ENCODE data around the gene POLR2H. TPM values are rescaled to one million over a fixed set of nuclear protein-coding genes. Genes with fewer than 3 reads are reported as not detected.

The POLR2H gene
- total RNA-seq, 1 experiment from 2014 or later = 133 TPM

DNA sequence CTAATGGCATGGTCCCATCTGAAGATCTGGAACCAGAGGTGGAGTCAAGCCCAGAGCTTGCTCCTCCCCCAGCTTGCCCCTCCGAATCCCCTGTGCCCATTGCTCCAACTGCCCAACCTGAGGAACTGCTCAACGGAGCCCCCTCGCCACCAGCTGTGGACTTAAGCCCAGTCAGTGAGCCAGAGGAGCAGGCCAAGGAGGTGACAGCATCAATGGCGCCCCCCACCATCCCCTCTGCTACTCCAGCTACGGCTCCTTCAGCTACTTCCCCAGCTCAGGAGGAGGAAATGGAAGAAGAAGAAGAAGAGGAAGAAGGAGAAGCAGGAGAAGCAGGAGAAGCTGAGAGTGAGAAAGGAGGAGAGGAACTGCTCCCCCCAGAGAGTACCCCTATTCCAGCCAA is 39.8 kb upstream of the POLR2H start:
- Mint-ChIP-seq H3K4me3 (no peak overlapping the region), H3K4me1 (peaks cover 14% of the 10 kb centered on the region), H3K36me3 (peaks cover 80% of the 10 kb centered on the region), H3K27me3 (ENCODE audit: low read depth) (no peaks in the 10 kb centered on the region), H3K27ac (no peak overlapping the region), H3K9me3 (no peaks in the 10 kb centered on the region)
- ATAC-seq (no peak), DNase-seq (ENCODE audit: low spot score) (no peak)
- TF ChIP-seq TCF7 (CRISPR knock-in tag; IDR thresholded peaks at IDR 0.05; ENCODE audit: low read depth) (no peak), ZNF416 (CRISPR knock-in tag; IDR thresholded peaks at IDR 0.05) (no peak), ZBTB21 (CRISPR knock-in tag; IDR thresholded peaks at IDR 0.05; ENCODE audit: borderline replicate concordance) (no peak), TP53 (CRISPR knock-in tag; IDR thresholded peaks at IDR 0.05) (no peak), ZNF232 (CRISPR knock-in tag; IDR thresholded peaks at IDR 0.05) (no peak), ATF1 (CRISPR knock-in tag; IDR thresholded peaks at IDR 0.05) (no peak), OVOL2 (CRISPR knock-in tag; IDR thresholded peaks at IDR 0.05; ENCODE audit: borderline replicate concordance) (no peak), ZNF263 (CRISPR knock-in tag; IDR thresholded peaks at IDR 0.05; ENCODE audit: low read depth) (no peak), GRHL2 (CRISPR knock-in tag; IDR thresholded peaks at IDR 0.05; ENCODE audit: insufficient replicate concordance, severe bottlenecking) (no peak), CREB1 (CRISPR knock-in tag; IDR thresholded peaks at IDR 0.05) (no peak), JUN (CRISPR knock-in tag; IDR thresholded peaks at IDR 0.05) (no peak)
- TF ChIP-seq, protein P1, sequence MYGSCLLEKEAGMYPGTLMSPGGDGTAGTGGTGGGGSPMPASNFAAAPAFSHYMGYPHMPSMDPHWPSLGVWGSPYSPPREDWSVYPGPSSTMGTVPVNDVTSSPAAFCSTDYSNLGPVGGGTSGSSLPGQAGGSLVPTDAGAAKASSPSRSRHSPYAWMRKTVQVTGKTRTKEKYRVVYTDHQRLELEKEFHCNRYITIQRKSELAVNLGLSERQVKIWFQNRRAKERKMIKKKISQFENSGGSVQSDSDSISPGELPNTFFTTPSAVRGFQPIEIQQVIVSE (CRISPR knock-in tag; IDR thresholded peaks at IDR 0.05; ENCODE audit: borderline replicate concordance) = no peak
- TF ChIP-seq, protein P2, sequence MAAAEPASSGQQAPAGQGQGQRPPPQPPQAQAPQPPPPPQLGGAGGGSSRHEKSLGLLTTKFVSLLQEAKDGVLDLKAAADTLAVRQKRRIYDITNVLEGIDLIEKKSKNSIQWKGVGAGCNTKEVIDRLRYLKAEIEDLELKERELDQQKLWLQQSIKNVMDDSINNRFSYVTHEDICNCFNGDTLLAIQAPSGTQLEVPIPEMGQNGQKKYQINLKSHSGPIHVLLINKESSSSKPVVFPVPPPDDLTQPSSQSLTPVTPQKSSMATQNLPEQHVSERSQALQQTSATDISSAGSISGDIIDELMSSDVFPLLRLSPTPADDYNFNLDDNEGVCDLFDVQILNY (CRISPR knock-in tag; IDR thresholded peaks at IDR 0.05) = no peak
- TF ChIP-seq, protein P3, sequence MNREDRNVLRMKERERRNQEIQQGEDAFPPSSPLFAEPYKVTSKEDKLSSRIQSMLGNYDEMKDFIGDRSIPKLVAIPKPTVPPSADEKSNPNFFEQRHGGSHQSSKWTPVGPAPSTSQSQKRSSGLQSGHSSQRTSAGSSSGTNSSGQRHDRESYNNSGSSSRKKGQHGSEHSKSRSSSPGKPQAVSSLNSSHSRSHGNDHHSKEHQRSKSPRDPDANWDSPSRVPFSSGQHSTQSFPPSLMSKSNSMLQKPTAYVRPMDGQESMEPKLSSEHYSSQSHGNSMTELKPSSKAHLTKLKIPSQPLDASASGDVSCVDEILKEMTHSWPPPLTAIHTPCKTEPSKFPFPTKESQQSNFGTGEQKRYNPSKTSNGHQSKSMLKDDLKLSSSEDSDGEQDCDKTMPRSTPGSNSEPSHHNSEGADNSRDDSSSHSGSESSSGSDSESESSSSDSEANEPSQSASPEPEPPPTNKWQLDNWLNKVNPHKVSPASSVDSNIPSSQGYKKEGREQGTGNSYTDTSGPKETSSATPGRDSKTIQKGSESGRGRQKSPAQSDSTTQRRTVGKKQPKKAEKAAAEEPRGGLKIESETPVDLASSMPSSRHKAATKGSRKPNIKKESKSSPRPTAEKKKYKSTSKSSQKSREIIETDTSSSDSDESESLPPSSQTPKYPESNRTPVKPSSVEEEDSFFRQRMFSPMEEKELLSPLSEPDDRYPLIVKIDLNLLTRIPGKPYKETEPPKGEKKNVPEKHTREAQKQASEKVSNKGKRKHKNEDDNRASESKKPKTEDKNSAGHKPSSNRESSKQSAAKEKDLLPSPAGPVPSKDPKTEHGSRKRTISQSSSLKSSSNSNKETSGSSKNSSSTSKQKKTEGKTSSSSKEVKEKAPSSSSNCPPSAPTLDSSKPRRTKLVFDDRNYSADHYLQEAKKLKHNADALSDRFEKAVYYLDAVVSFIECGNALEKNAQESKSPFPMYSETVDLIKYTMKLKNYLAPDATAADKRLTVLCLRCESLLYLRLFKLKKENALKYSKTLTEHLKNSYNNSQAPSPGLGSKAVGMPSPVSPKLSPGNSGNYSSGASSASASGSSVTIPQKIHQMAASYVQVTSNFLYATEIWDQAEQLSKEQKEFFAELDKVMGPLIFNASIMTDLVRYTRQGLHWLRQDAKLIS (CRISPR knock-in tag; IDR thresholded peaks at IDR 0.05; ENCODE audit: borderline replicate concordance) = no peak
- TF ChIP-seq, protein P4, sequence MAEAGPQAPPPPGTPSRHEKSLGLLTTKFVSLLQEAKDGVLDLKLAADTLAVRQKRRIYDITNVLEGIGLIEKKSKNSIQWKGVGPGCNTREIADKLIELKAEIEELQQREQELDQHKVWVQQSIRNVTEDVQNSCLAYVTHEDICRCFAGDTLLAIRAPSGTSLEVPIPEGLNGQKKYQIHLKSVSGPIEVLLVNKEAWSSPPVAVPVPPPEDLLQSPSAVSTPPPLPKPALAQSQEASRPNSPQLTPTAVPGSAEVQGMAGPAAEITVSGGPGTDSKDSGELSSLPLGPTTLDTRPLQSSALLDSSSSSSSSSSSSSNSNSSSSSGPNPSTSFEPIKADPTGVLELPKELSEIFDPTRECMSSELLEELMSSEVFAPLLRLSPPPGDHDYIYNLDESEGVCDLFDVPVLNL (CRISPR knock-in tag; IDR thresholded peaks at IDR 0.05; ENCODE audit: borderline replicate concordance, low read depth) = no peak
- TF ChIP-seq, protein P5, sequence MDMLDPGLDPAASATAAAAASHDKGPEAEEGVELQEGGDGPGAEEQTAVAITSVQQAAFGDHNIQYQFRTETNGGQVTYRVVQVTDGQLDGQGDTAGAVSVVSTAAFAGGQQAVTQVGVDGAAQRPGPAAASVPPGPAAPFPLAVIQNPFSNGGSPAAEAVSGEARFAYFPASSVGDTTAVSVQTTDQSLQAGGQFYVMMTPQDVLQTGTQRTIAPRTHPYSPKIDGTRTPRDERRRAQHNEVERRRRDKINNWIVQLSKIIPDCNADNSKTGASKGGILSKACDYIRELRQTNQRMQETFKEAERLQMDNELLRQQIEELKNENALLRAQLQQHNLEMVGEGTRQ (CRISPR knock-in tag; IDR thresholded peaks at IDR 0.05) = no peak
- TF ChIP-seq, protein P6, sequence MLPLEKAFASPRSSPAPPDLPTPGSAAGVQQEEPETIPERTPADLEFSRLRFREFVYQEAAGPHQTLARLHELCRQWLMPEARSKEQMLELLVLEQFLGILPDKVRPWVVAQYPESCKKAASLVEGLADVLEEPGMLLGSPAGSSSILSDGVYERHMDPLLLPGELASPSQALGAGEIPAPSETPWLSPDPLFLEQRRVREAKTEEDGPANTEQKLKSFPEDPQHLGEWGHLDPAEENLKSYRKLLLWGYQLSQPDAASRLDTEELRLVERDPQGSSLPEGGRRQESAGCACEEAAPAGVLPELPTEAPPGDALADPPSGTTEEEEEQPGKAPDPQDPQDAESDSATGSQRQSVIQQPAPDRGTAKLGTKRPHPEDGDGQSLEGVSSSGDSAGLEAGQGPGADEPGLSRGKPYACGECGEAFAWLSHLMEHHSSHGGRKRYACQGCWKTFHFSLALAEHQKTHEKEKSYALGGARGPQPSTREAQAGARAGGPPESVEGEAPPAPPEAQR (CRISPR knock-in tag; IDR thresholded peaks at IDR 0.05) = no peak
- TF ChIP-seq, protein P7, sequence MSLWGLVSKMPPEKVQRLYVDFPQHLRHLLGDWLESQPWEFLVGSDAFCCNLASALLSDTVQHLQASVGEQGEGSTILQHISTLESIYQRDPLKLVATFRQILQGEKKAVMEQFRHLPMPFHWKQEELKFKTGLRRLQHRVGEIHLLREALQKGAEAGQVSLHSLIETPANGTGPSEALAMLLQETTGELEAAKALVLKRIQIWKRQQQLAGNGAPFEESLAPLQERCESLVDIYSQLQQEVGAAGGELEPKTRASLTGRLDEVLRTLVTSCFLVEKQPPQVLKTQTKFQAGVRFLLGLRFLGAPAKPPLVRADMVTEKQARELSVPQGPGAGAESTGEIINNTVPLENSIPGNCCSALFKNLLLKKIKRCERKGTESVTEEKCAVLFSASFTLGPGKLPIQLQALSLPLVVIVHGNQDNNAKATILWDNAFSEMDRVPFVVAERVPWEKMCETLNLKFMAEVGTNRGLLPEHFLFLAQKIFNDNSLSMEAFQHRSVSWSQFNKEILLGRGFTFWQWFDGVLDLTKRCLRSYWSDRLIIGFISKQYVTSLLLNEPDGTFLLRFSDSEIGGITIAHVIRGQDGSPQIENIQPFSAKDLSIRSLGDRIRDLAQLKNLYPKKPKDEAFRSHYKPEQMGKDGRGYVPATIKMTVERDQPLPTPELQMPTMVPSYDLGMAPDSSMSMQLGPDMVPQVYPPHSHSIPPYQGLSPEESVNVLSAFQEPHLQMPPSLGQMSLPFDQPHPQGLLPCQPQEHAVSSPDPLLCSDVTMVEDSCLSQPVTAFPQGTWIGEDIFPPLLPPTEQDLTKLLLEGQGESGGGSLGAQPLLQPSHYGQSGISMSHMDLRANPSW (CRISPR knock-in tag; conservative IDR thresholded peaks at IDR 0.05; ENCODE audit: low read depth) = no peak
- CTCF ChIA-PET = no interaction called here
- POLR2A ChIA-PET = no interaction called here

All from WTC11 (cell line).